Glomerular visceral epithelial cell (primary cell): ENCODE measurements around the gene RERGL.
"Not testable (repeated sequence)": the region's sequence is repeated elsewhere in the genome, so short reads cannot be mapped to it uniquely, and the experiment has no call there.

Source experiments
- DNase-seq: peaks from one replicate; pipeline ENCODE4 v3.0.0-alpha.2; 2016; ENCODE audit errors: extremely low spot score

The RERGL gene, protein sequence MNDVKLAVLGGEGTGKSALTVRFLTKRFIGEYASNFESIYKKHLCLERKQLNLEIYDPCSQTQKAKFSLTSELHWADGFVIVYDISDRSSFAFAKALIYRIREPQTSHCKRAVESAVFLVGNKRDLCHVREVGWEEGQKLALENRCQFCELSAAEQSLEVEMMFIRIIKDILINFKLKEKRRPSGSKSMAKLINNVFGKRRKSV

DNA sequence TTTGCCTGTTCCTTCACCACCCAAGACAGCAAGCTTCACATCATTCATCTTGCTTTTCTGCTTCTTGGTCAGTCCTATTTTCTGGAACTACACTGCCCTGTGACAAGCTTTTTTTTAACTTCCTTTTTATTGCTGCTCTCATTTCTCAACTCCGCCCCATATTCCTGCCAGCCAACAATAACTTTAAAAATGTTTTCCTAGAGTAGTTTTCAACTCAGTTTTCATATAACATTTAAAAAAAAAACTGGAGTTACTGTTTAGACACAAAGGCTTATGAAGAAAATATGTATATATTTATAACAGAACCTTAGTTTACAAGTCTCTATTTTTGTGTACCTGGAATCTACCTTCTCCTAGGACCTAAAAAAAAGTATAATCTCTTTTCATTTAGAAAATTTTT lies at the start of gene RERGL:
Gene RERGL, minus strand, starts transcription at position 101 of the 400 bp plus-strand sequence. Its CDS starts 53 bp downstream, at position 48.
- DNase-seq = no peak

DNA sequence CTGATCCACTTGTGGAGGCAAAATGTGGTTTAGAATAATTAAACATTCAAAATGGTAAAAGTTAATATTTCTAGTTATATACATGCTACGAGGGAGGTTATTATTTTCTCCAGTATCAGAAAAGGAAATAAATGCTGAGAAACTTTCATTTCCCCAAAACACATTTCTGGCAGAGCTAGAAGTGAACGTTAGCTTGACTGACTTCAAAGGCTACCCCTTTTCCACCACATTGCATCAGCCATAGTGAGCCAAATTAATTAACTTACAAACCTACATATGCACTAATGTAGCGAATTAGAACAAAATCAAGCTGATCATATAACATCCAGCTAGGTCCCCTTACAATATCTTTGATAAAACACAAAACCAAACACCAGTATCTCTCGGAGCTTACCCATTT lies 49.3 kb upstream of the RERGL start:
- no peak for DNase-seq

DNA sequence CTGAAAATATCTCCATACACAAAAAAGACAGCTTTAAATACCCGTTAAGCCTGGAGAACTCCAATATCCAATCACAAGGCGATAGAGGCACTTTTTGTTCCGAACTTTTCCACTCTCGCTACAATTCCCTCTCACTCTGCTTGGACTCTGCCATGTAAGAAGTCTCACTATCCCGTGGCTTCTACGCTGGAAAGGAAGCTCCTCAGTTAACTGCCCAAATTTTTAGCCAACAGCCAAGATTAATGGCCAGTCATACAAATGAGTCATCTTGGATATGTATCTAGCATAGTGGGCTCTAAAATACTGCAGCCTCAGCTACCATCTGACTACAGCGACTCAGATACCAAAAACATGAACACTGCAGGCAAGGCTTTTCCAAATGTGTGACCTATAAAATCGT lies 45.5 kb upstream of the RERGL start:
- DNase-seq = no peak

DNA sequence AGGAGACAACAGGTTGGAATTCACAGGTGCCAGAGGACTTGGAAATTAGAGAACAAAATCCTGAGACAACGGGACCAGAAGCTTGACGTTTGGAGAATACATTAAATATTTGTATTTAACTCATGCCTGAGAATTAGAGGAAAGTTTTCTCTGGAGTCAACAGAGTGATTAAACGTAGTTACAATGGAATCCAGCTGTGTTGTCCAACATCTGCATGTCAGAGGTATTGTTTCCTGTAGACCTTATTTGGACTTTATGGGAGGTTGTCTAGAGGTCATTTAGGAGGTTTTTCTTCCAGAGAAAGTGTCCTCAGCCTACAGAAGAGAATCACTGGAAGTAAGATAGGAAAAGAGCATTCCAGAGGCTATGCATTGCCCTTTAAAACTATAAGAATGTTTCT lies 45.1 kb upstream of the RERGL start:
- no peak for DNase-seq

DNA sequence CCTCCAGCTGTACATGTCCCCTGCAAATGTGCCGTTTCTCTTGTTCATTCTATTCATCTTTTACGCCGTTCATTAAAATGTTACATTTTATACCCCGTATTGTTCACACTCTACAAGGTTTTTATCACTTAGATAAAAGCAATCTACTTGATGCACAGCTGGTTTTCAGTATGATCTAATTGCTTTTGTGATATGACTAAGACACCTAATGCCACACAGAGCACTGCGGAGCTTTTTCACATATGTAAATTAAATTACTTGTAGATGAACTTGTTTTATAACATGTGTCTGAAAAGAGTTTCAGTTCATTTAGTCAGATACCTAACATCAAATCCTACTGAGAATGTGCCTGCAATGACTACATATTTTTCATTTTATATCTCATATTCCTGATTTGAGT lies 40.9 kb upstream of the RERGL start:
- no peak for DNase-seq

DNA sequence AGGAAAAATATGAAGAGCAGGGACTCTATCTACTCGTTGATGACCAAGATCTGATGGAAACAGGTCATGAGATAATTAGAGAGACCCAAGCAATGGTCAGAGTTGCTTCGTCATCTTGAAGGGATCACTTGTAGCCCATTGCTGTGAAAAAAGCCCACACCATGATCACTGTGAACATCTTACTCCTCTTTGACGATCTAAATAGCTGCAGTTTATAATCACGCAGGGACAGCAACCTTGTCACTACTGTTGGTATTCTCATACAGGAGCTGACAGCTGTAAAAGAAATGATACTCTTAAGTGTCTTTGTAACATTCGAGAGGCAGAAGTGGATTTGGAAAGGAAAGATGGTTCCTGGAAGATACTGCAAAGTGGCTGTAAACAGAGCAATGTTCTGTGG lies 33.7 kb upstream of the RERGL start:
- DNase-seq = no peak

DNA sequence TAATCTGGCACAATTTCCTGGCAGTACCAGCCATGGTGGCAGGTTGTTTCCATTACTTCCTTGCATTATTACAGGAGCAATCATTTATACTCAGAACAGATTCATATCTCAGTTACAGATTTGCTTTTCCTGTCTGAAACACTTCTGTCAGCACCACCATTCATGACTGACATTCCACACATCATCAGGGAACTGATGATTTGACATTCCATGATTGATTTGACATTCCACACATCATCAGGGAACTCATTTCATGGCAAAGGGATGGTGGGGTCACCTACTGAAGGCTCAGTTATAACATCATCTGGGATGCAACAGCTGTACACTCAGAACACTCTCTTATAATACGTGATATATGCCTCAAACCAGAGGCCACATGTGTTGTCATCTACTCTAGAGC lies 30.9 kb upstream of the RERGL start:
- no peak for DNase-seq

DNA sequence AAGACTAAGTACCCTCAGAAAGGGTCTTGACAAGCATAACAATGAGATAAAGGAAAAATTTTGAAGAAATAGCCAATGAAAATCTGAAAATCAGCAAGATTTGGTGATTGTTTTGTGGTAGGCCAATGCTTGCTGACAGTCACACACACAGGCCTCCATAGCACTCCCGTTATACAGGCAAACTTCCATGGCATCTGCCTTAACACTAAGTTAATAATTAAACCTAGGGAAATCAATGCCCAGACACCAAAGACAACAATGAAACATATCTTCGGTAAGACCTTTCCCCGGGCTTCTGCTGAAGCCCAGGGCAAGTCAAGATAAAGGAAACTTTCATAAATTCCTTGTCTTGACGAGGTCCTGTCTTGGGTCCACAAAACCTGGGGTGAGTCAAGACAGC lies 18.6 kb upstream of the RERGL start:
- DNase-seq = no peak

DNA sequence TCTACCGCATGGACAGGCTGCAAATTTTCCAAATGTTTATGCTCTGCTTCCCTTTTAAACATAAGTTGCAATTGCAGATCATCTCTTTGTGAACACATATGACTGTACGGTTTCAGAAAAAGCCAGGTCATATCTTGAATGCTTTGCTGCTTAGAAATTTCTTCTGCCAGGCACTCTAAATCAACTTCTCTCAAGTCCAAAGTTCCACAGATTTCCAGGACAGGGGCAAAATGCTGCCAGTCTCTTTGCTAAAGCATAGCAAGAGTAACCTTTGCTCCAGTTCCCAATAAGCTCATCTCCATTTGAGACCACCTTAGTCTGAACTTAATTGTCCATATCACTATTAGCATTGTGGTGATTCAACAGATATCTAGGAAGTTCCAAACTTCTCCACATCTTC lies 13.6 kb upstream of the RERGL start:
- no peak for DNase-seq

DNA sequence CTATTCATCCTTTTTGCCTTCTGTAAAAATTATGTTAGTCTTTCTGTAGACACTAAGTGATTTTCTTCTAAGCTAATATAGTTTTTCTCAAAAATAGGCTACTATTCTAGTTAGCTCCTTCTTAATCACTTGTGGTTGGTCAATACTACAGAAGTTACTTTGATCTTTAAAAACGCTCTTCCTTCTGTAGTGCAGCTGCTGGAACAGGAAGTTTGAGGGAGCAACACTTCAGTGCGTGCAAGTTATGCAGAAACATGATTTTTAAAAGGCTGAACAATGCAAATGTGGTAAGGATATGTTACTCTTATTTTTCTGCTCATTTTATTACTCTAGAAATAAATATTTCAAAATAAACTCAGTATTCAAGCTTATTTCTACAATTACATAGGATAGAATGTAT lies 11.1 kb upstream of the RERGL start:
- peak; percentile 9 for DNase-seq

DNA sequence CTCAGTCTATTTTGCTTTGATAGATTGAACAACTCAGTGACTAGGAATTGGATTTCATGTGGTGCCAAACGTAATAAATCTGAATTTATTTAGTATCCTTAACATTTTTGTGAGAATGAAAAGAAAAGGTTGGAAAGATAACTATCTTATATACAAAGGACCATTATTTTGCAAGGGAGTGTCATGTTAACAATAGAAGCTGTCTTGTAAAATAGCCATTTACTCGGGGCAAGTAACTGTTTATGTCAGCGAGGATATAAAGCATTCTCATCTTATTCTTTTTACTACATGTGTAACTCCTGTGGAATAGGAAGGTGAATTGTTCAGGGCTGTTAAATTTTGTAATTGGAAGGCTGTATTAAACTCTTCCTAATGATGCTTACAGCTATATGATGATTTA lies 5.9 kb downstream of the RERGL start:
- no peak for DNase-seq

DNA sequence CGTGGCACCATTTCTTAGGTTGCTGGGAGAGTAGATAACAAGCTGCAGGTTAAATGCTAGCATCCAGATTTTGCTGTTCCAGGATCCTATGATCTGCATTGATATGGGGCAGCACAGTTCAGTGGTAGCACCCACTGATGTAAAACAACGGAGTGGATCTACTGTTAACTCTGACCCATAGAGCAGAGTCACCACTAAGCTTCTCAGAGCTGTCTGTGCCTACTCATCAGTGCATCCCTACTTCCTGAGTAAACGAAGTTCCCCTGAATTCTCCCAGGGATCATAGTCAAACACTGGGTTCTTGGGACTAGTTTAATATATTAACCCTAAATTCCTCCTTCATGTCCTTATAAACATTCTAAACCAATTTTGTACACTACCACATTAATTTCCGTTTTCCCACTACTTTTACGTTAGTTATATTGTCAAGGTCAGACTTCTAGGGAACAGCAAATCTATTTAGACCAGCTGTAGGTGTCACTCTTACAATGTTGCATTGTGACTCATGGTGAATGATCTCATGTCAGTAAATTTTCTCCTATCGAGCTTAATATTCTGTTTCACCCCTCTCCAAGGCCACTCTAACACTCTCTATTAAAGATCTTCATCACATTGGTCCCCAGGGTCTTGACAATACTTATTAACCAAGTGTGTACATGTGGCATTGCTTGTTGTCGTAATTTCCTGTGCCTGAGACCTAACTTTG lies 10.3 kb downstream of the RERGL start:
- no peak for DNase-seq

DNA sequence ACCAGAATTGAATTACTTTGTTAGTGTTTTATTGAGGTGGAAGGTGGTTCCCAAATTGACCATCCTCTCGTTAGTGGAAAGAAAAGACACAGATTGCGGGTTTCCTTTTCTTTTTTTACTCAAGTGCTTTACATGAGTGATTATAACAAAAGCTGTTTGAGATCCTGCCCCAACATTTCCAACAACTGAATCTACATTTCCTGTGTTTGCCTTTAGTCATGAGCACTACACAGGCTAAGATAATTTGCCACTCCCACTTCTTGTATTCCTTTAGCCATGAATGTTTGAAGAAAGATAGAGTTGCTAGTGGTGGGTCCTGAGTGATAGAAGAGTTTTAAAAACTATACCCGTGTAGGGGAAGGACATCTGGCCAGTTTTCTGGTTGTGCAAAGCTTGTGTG lies 16.0 kb downstream of the RERGL start:
- no peak for DNase-seq

DNA sequence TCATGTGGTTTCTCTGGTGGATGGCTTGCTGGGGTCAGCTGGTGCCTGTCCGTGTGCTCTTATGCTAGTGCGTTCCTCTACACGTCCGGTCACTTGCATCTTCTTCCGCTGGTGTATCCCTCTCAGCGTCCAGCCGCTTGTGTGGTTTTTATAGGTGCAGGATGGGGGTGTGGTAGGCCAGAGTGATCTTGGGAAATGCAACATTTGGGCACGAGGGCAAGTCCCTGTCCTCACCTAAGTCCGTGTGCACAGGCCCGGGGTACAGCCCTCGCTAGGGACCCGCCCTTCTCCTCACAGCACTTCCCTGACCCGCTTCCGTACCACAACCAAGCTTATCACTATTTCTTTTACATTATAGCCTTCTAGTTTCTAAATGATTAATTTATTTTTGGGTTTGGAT lies 17.3 kb downstream of the RERGL start:
- DNase-seq = no peak

DNA sequence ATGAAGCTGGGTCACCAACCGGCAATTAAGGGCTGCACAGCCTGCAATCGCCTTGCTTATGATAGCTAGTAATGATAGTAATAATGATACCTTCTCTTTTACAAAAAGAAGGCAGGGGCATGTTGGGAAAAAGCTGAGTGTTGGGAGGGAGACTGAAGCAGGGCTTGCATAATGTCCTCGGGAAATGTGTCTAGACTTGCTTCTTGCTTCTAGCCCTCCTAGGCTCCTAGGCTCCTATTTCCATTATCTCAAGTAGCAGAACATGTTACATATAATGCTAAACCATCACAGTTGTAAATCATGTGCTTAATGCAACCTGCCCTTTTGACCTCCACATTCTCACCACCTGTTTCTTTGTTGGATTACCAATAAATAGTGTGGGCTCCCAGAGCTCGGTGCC lies 18.7 kb downstream of the RERGL start:
- DNase-seq = no peak

DNA sequence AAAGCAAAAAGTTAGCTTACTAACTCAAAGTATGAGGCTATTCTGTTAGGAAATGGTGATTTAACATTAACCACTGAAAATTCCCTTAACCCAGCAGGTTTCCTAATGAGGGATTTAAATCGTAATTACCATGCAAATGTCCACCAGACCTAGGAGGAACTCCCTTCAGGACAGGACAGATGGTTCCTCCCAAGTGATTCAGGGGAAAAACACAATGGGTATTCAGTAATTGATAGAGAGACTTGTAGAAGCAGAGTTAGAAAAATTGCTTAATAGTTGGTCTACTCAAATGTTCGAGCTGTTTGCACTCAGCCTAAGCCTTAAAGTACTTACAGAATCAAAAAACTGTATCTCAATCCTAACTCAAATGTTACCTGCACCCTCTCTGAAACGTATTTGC lies 21.6 kb downstream of the RERGL start:
- DNase-seq = no peak

DNA sequence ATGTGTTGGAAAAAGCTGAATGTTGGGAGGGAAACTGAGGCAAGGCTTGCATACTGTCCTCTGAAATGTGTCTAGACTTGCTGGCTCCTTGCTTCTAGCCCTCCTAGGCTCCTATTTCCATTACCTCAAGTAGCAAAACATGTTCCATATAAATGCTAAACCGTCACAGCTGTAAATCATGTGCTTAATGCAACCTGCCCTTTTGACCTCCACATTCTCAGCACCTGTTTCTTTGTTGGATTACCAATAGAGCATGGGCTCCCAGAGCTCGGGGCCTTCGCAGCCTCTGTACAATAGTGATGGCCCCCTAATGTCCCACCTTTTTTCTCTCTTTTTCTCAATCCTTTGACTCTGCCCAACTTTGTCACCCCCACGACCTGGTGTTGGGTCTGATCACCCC lies 23.3 kb downstream of the RERGL start:
- no peak for DNase-seq

DNA sequence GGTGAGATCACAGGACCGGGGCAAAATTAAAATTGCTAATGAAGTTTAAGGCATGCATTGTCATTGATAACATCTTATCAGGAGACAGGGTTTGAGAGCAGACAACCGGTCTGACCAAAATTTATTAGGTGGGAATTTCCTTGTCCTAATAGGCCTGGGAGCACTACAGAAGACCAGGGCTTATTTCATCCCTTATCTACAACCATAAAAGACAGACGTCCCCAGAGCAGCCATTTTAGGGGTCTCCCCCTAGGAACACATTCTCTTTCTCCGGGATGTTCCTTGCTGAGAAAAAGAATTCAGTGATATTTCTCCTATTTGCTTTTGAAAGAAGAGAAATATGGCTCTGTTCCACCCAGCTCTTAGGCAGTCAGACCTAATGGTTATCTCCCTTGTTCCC lies 27.1 kb downstream of the RERGL start:
- DNase-seq = not testable (repeated sequence)

DNA sequence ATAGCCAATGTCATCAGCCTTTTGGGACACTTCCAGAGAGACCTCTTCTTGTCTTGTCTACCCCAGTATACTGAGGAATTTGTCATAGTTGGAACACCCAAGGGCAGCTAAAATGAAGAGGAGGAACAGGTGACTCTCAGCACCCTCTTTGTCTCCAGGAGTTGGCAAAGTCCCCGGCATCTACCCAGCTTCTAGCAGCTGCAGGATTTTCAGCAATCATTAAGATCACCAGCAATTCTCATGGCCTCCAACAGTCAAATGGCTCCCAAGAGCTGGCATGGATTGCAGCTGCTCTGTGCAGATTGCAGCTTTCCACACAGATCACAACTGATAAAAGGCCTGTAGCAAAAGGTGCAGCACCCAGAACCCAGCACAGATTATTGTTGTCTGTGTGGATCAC lies 32.9 kb downstream of the RERGL start:
- DNase-seq = no peak

DNA sequence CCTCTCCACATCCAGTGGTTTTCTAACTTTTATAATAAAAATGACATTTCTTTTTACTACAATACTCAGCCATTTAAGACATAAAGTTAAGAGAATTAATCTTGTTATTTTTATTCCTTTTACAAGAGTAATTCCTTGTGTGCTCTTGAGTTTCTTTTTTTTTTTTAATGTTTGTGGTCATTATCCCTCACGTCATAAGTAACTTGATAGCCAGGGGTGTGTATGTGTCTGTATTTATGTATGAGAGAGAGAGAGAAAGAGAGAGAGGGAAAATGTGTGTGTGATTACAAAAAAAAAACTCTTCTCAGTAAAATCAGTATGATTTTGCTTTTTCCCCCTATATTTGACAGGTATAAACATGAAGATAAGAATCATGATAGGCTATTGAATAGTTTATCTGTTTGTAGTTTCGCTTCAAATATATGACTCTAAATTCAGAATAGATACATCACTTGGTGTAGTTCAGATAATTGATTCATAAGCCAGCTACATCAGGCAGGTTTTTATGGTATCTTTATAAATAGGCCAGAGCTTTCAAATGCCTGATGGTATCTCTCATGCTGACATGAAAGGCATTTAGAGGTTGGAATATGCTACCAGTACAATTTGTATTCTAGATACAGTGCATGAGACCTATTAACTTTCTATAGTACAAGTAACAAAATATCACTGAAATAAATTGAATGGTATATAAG lies 34.9 kb downstream of the RERGL start:
- DNase-seq = no peak

DNA sequence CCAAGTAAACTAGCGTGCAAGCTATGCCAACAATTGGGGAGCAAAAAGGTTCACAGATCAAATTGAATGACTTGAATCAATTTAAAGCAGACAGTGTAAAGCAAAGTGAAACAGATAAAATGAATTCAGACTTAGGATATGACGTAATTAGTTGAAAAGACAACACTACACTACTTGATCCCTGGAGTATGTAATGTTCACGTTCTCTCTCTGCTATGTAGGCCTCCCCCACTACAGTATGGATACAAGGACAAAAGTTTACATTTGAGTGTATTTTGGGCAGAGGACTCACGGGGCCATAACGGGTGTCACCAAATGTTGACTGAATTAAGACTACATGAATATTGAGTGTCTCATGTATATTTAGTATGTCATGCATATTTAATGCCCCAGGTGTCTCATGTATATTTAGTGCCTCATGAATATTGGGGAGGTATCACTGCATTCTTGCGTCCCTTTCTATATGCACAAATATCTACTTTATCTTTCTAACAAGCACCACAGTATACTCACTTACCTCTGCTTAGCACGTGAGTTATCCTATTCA lies 44.5 kb downstream of the RERGL start:
- DNase-seq = no peak

DNA sequence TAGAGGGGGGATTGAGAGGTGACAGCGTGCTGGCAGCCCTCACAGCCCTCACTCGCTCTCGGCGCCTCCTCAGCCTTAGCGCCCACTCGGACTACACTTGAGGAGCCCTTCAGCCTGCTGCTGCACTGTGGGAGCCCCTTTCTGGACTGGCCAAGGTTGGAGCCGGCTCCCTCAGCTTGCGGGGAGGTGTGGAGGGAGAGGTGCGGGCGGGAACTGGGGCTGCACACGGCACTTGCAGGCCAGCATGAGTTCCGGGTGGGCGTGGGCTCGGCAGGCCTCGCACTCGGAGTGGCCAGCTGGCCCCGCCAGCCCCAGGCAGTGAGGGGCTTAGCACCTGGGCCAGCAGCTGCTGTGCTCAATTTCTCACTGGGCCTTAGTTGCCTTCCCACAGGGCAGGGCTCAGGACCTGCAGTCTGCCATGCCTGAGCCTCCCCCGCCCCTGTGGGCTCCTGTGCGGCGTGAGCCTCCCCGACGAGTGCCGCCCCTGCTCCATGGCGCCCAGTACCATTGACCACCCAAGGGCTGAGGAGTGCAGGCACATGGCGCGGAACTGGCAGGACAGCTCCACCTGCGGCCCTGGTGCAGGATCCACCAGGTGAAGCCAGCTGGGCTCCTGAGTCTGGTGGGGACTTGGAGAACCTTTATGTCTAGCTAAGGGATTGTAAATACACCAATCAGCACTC lies 49.8 kb downstream of the RERGL start:
- not testable (repeated sequence) for DNase-seq
